ENCODE data around the gene CHL1. TPM values are rescaled to one million over a fixed set of nuclear protein-coding genes. Genes with fewer than 3 reads are reported as not detected.

Gene CHL1
- total and polyA plus RNA-seq, 2 of the 8 experiments (the other 6 are each of a cell fraction or from before 2014, with no cell fraction given), result 0.05 to 0.99 TPM

- H3K4ac ChIP-seq (replicated peaks; ENCODE audit: insufficient read length, low read depth, low read length), result no peak overlapping the region
- no peak overlapping the region for H3K9ac ChIP-seq (replicated peaks in 1 of 4; ENCODE audit: extremely low read depth in 1 of 4, low read depth in 3 of 4, low read length in 3 of 4)
- H4K91ac ChIP-seq (replicated peaks; ENCODE audit: insufficient read length, low read length), result no peak overlapping the region
- no peak overlapping the region for H4K8ac ChIP-seq (ENCODE audit: extremely low read depth, insufficient read depth, low read length)
- no peak overlapping the region for H3K18ac ChIP-seq (ENCODE audit: extremely low read depth, low read length)
- FAIRE-seq (no peak), DNase-seq (ENCODE audit: low read depth in 1 of 2, low spot score in 2 of 2) (no peak)
- ChIA-PET POLR2A (ENCODE audit: partially characterized antibody) (no interaction called here), CTCF (ENCODE audit: partially characterized antibody) (interaction anchor here (0.7 to 1.7 kb wide), 8 partner anchors 76 to 334 kb away, joined by 3 to 7 read pairs (median 3); no protein-coding TSS in a partner anchor)
- H2BK15ac ChIP-seq (ENCODE audit: low read length), result no peak overlapping the region
- H2BK5ac ChIP-seq (ENCODE audit: low read depth, low read length), result no peak overlapping the region
- H3K79me2 ChIP-seq (ENCODE audit: control insufficient read depth in 1 of 2, insufficient read depth in 2 of 2, low read length in 2 of 2), result no peaks in the 10 kb centered on the region
- no peak overlapping the region for H3K14ac ChIP-seq (ENCODE audit: insufficient read length)
- no peak overlapping the region for H2AK5ac ChIP-seq (ENCODE audit: low read depth, low read length)
- no peaks in the 10 kb centered on the region for H3K9me3 ChIP-seq (ENCODE audit: insufficient read depth in 2 of 2, low read depth in 1 of 2, low read length in 1 of 2)
- H3K23me2 ChIP-seq (ENCODE audit: low read depth, low read length), result no peaks in the 10 kb centered on the region
- H3K4me3 ChIP-seq (ENCODE audit: extremely low read depth in 1 of 4, insufficient read depth in 2 of 4, low read depth in 3 of 4, low read length in 4 of 4), result no peak overlapping the region
- H3K79me1 ChIP-seq (ENCODE audit: low read depth, low read length), result no peaks in the 10 kb centered on the region
- H3K23ac ChIP-seq (ENCODE audit: insufficient read length), result no peak overlapping the region
- H3K36me3 ChIP-seq (ENCODE audit: control insufficient read depth in 2 of 4, insufficient read depth in 4 of 4, low read length in 3 of 4), result no peaks in the 10 kb centered on the region
- no peaks in the 10 kb centered on the region for H3K4me1 ChIP-seq (replicated peaks in 1 of 4; ENCODE audit: control insufficient read depth in 3 of 4, insufficient read depth in 4 of 4, low read length in 3 of 4)
- no peak overlapping the region for H3K56ac ChIP-seq (replicated peaks; ENCODE audit: insufficient read length, low read depth, low read length)
- H3K4me2 ChIP-seq (ENCODE audit: insufficient read depth in 1 of 2, low read depth in 2 of 2, low read length in 2 of 2), result no peak overlapping the region
- H4K20me1 ChIP-seq (replicated peaks in 1 of 2; ENCODE audit: control insufficient read depth in 1 of 2, insufficient read depth in 2 of 2, low read length in 2 of 2), result no peaks in the 10 kb centered on the region
- H2BK20ac ChIP-seq (ENCODE audit: low read length), result no peak overlapping the region
- no peak overlapping the region for H2BK12ac ChIP-seq (ENCODE audit: low read depth, low read length)
- WGBS, 2 experiments (ENCODE audit: extremely low coverage in 1 of 2, insufficient coverage in 1 of 2, insufficient read length in 1 of 2, insufficient replicate concordance in 2 of 2, low coverage in 1 of 2, low lambda C conversion rate in 2 of 2, missing lambda C conversion rate in 1 of 2), result 96% methylated on average over 4 of the region's 4 CpGs; no CpG with 5 or more reads in 1 of the 2 experiments
- H3K27ac ChIP-seq (ENCODE audit: low read depth, low read length), result no peak overlapping the region
- no peak overlapping the region for H2BK120ac ChIP-seq (replicated peaks; ENCODE audit: low read depth, low read length)
- H2AFZ ChIP-seq (ENCODE audit: low read length), result no peak overlapping the region
- H3K27me3 ChIP-seq (replicated peaks in 1 of 4; ENCODE audit: control insufficient read depth in 3 of 4, extremely low read depth in 1 of 4, insufficient read depth in 3 of 4, low read length in 3 of 4), result no peaks in the 10 kb centered on the region
- H4K5ac ChIP-seq (ENCODE audit: insufficient read length, low read depth, low read length), result no peak overlapping the region
- TF ChIP-seq YY1 (IDR thresholded peaks at IDR 0.05; ENCODE audit: low read depth, low read length), result no peak
- no peak for TF ChIP-seq KDM1A (IDR thresholded peaks at IDR 0.05; ENCODE audit: borderline replicate concordance, low read length)
- no peak for TF ChIP-seq ATF2 (IDR thresholded peaks at IDR 0.05; ENCODE audit: low read length)
- TF ChIP-seq RXRA (IDR thresholded peaks at IDR 0.05; ENCODE audit: insufficient read depth, low read depth, low read length), result no peak
- no peak for TF ChIP-seq JUND (IDR thresholded peaks at IDR 0.05; ENCODE audit: low read length)
- TF ChIP-seq POLR2AphosphoS5 (IDR thresholded peaks at IDR 0.05; ENCODE audit: low read depth, low read length), result no peak
- TF ChIP-seq MAX (IDR thresholded peaks at IDR 0.05), result no peak
- TF ChIP-seq RNF2 (IDR thresholded peaks at IDR 0.05; ENCODE audit: borderline replicate concordance, low read depth, low read length, missing control alignments, poor library complexity, severe bottlenecking), result no peak
- no peak for TF ChIP-seq POU5F1 (IDR thresholded peaks at IDR 0.05; ENCODE audit: low read depth, low read length)
- no peak for TF ChIP-seq CHD1 (IDR thresholded peaks at IDR 0.05; ENCODE audit: low read depth, low read length)
- TF ChIP-seq MAFK (IDR thresholded peaks at IDR 0.05; ENCODE audit: low read depth, low read length), result no peak
- no peak for TF ChIP-seq SP4 (IDR thresholded peaks at IDR 0.05; ENCODE audit: low read length)
- TF ChIP-seq TEAD4 (IDR thresholded peaks at IDR 0.05; ENCODE audit: low read depth, low read length), result no peak
- no peak for TF ChIP-seq JUN (IDR thresholded peaks at IDR 0.05; ENCODE audit: low read depth, low read length)
These were observed 160.4 kb downstream of the CHL1 start for GRCh38 chr3:356952-357351.
